ENCODE data around the gene ACOT12.

- TF ChIP-seq CTCF (IDR thresholded peaks at IDR 0.05; ENCODE audit: low read depth, low read length) (no peak), EZH2phosphoT487 (IDR thresholded peaks at IDR 0.05; ENCODE audit: low read depth) (no peak)
Measured at GRCh38 chr5:81300921-81301270, 93.0 kb downstream of the ACOT12 start.

All from OCI-LY3 (cell line).